Brain microvascular endothelial cell (primary cell): Measurements from ENCODE around the gene ABCG1.

ENCODE experiments used
- DNase-seq: peaks from one replicate; pipeline ENCODE4 v3.0.0-alpha.2; 2020
- H3K27ac ChIP-seq: fragments of 250-450 bp; sonication (Bioruptor Pico); 2 replicates; pipeline ENCODE4 v1.5.1; 2020; ENCODE audit warnings: mild to moderate bottlenecking, moderate library complexity
- H3K27me3 ChIP-seq: fragments of 250-450 bp; sonication (Bioruptor Pico); replicated peaks from 2 replicates; pipeline ENCODE4 v1.5.1; 2020; ENCODE audit warnings: mild to moderate bottlenecking
- H3K36me3 ChIP-seq: fragments of 250-450 bp; sonication (Bioruptor Pico); replicated peaks from 2 replicates; pipeline ENCODE4 v1.5.1; 2020; ENCODE audit warnings: mild to moderate bottlenecking
- H3K4me3 ChIP-seq: 2 replicates; pipeline ENCODE4 v1.5.1; 2011; ENCODE audit warnings: low read depth, mild to moderate bottlenecking, control low read depth, low read length, moderate library complexity
- CTCF ChIP-seq: IDR thresholded peaks from 2 replicates; pipeline ENCODE4 v1.5.1; 2011; ENCODE audit warnings: low read depth, mild to moderate bottlenecking, moderate library complexity, low read length, control low read depth, inconsistent platforms; ENCODE audit errors: missing control alignments
- in situ Hi-C: cut with HindIII; loops from 2 replicates; pipeline ENCODE4 v1.10.0; 2017; ENCODE audit warnings: low sequenced_read_pairs, low pct_ligation_motif_present

The ABCG1 gene

DNA sequence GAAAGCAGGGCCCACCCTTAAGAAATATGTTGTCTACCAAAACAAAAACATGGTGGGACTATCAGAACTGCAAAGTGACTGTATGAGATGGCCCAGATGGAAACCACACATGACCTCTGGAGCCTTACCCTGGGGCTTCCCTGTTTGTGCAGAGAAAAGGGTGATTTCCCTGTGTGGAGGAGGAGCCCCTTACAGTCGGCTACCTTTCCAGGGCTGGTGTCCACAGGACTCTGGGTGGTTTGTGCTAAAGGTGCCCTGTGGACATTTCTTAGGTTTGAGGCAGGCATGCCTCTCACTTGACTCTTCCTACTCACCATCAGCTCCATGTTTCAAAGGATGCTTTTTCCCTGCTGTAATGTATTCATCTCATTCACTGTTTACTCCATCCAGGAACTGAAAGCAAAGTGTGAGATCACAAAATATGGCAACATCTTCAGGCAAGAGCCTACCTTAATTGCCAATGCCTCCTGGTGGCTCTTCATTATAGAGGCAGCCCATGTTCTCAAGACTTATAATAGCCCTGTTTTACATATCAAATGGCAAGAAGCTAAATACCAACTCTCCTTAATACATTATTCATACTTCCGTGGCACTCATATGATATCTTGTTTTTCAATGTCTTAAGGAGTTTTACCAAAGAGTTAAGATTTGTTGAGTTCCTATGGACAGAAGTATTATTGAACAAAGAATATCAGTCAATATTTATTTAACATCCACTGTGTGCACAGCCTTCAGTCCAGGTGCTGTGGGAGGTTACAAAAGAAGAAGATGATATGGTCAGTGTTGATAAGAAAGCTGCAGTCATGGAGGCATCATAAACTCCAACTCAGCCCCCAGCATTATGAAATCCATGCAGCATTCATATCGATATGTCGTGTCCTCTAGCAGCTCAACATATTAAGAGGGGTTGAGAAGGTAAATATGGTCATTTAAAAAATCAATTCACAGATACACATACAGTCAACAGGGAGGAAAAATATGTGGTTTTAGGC is 111.7 kb downstream of the ABCG1 start:
- no peak for DNase-seq
- peaks cover 2% of the 10 kb centered on the region for H3K27me3 ChIP-seq
- TF ChIP-seq CTCF: no peak
- in situ Hi-C loops: no loop called here
- no peaks in the 10 kb centered on the region for H3K36me3 ChIP-seq
- H3K27ac ChIP-seq: no peak overlapping the region
- no peak overlapping the region for H3K4me3 ChIP-seq

GRCh38 chr21:42331660-42332059 is 112.7 kb downstream of the ABCG1 start:
- no peak for TF ChIP-seq CTCF
- H3K4me3 ChIP-seq: no peak overlapping the region
- peaks cover 5% of the 10 kb centered on the region for H3K27me3 ChIP-seq
- in situ Hi-C loops: no loop called here
- H3K36me3 ChIP-seq: no peaks in the 10 kb centered on the region
- no peak overlapping the region for H3K27ac ChIP-seq
- DNase-seq: no peak

DNA sequence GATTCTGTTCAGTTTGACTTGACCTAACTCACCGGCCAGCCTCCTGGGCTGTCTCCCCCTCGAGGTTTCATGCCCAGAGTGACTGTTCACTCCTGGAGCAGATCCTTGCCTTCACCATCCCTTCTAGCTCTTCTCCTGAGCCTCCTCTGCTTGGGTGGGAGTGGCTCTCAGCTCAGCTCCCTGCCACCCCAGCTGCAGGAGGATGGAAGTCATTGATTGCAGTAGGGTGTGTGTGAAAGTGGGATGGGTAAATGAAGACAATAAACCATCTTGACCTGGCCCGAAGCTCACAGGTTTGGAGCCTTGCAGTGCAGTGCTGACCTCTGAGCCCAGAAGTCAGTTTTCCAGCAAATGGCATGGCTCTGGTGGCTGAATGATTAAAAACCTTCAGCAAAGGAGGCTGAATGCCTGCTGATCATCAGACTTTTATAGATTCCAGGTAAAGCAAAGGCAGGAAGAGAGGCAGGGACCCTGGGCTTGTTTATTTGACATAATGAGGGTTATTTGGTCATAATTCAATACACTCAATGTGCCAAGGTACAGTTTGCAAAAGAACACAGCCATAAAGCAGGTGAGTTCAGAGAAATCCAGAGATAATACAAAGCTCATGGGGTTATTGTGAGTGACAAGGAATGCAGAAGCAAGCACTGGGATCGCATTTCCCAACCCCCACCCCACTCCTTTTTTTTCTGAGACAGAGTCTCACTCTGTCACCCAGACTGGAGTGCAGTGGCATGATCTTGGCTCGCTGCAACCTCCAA is 113.8 kb downstream of the ABCG1 start:
- Histone ChIP-seq H3K36me3 (no peaks in the 10 kb centered on the region), H3K27ac (no peak overlapping the region), H3K27me3 (peaks cover 5% of the 10 kb centered on the region), H3K4me3 (no peak overlapping the region)
- DNase-seq: no peak
- TF ChIP-seq CTCF: no peak
- in situ Hi-C loops: no loop called here

- peak; percentile 2 for DNase-seq
- H3K27ac ChIP-seq: no peak overlapping the region
Observed at GRCh38 chr21:42336054-42336453, 117.1 kb downstream of the ABCG1 start.

GRCh38 chr21:42337276-42337675 is 118.3 kb downstream of the ABCG1 start:
- Histone ChIP-seq H3K36me3 (no peaks in the 10 kb centered on the region), H3K27me3 (peaks cover 5% of the 10 kb centered on the region), H3K27ac (no peak overlapping the region), H3K4me3 (no peak overlapping the region)
- no peak for TF ChIP-seq CTCF
- DNase-seq: no peak
- in situ Hi-C loops: no loop called here

More at GRCh38 chr21:42336054-42336453, 117.1 kb downstream of the ABCG1 start:
- no peaks in the 10 kb centered on the region for H3K36me3 ChIP-seq
- TF ChIP-seq CTCF: no peak
- peaks cover 5% of the 10 kb centered on the region for H3K27me3 ChIP-seq
- in situ Hi-C loops: no loop called here
- H3K4me3 ChIP-seq: no peak overlapping the region
